Neural cell (in vitro differentiated cells): ENCODE results near the gene TMEM269. TPM values are rescaled to one million over a fixed set of nuclear protein-coding genes. Genes with fewer than 3 reads are reported as not detected.

Source experiments
- H2AFZ ChIP-seq: fragments of 200-600, 300-800 bp; sonication (generic), shearing (Covaris generic); 2 replicates; pipeline ENCODE4 v1.6.0; 2014; ENCODE audit warnings: low read depth, mild to moderate bottlenecking, antibody characterized with exemption, low read length, moderate library complexity
- H3F3A ChIP-seq: fragments of 200-600 bp; shearing (Covaris generic); 2 replicates; pipeline ENCODE4 v1.6.1; 2016; ENCODE audit warnings: mild to moderate bottlenecking, moderate library complexity, mixed read lengths, antibody characterized with exemption, low read length; ENCODE audit not compliant: insufficient read depth, poor library complexity, severe bottlenecking
- H3K27ac ChIP-seq: fragments of 200-600, 300-800 bp; sonication (generic), shearing (Covaris generic); 2 replicates; pipeline ENCODE4 v1.5.1; 2014; ENCODE audit warnings: mild to moderate bottlenecking, low read length, moderate library complexity
- H3K27me3 ChIP-seq: fragments of 300-800, 200-600 bp; sonication (generic), shearing (Covaris generic); 2 replicates; pipeline ENCODE4 v1.6.0; 2014; ENCODE audit warnings: mild to moderate bottlenecking, low read depth, low read length, moderate library complexity; ENCODE audit not compliant: insufficient read depth
- H3K36me3 ChIP-seq: fragments of 300-800, 200-600 bp; sonication (generic), shearing (Covaris generic); 2 replicates; pipeline ENCODE4 v1.5.1; 2014; ENCODE audit warnings: mild to moderate bottlenecking, antibody characterized with exemption, low read length, moderate library complexity; ENCODE audit not compliant: insufficient read depth
- H3K4me2 ChIP-seq: fragments of 300-800, 200-600 bp; sonication (generic), shearing (Covaris generic); 2 replicates; pipeline ENCODE4 v1.6.0; 2014; ENCODE audit warnings: mild to moderate bottlenecking, low read length
- H3K4me3 ChIP-seq: fragments of 300-800, 200-600 bp; sonication (generic), shearing (Covaris generic); 2 replicates; pipeline ENCODE4 v1.5.1; 2014; ENCODE audit warnings: mild to moderate bottlenecking, low read length, moderate library complexity
- H3K79me2 ChIP-seq: fragments of 200-600 bp; shearing (Covaris generic); replicated peaks from 2 replicates; pipeline ENCODE4 v1.6.0; 2014; ENCODE audit warnings: mild to moderate bottlenecking, low read length, moderate library complexity; ENCODE audit not compliant: insufficient read depth
- H3K9ac ChIP-seq: fragments of 300-800, 200-600 bp; sonication (generic), shearing (Covaris generic); 2 replicates; pipeline ENCODE4 v1.6.1; 2016; ENCODE audit warnings: mild to moderate bottlenecking, low read length, mixed read lengths
- H3K9me2 ChIP-seq: fragments of 200-600 bp; shearing (Covaris generic); 2 replicates; pipeline ENCODE4 v1.6.1; 2016; ENCODE audit warnings: mild to moderate bottlenecking, low read length, mixed read lengths; ENCODE audit not compliant: insufficient read depth
- H3K9me3 ChIP-seq: fragments of 200-600, 300-800 bp; sonication (generic), shearing (Covaris generic); 2 replicates; pipeline ENCODE4 v1.6.1; 2016; ENCODE audit warnings: mild to moderate bottlenecking, mixed run types, low read length, moderate library complexity, mixed read lengths
- H4K20me1 ChIP-seq: fragments of 200-600 bp; shearing (Covaris generic); 2 replicates; pipeline ENCODE4 v1.6.1; 2016; ENCODE audit warnings: mild to moderate bottlenecking, mixed run types; ENCODE audit not compliant: insufficient read depth
- CTCF ChIP-seq: fragments of 450-650 bp; IDR thresholded peaks from 2 replicates; pipeline ENCODE4 v1.5.1; 2014; ENCODE audit warnings: antibody characterized with exemption, mild to moderate bottlenecking, moderate library complexity; ENCODE audit not compliant: poor library complexity, severe bottlenecking
- EP300 ChIP-seq: fragments of 450-650 bp; conservative IDR thresholded peaks from 2 replicates; pipeline ENCODE4 v1.6.1; 2014; ENCODE audit warnings: antibody characterized with exemption, mild to moderate bottlenecking, moderate library complexity; ENCODE audit not compliant: poor library complexity, severe bottlenecking
- EZH2 ChIP-seq: fragments of 200-600, 300-800 bp; shearing (Covaris generic), sonication (generic); IDR thresholded peaks from 2 replicates; pipeline ENCODE4 v1.6.1; 2014; ENCODE audit warnings: antibody characterized with exemption, low read length, borderline replicate concordance, mild to moderate bottlenecking; ENCODE audit not compliant: insufficient read depth, poor library complexity, severe bottlenecking
- MXI1 ChIP-seq: fragments of 450-650 bp; conservative IDR thresholded peaks from 2 replicates; pipeline ENCODE4 v1.6.1; 2014; ENCODE audit warnings: antibody characterized with exemption, mild to moderate bottlenecking; ENCODE audit not compliant: poor library complexity, severe bottlenecking
- POLR2AphosphoS5 ChIP-seq: IDR thresholded peaks from 2 replicates; pipeline ENCODE4 v1.6.1; 2012
- REST ChIP-seq: IDR thresholded peaks from 2 replicates; pipeline ENCODE4 v1.6.1; 2012; ENCODE audit warnings: borderline replicate concordance
- SMC3 ChIP-seq: fragments of 450-650 bp; conservative IDR thresholded peaks from 2 replicates; pipeline ENCODE4 v1.6.1; 2014; ENCODE audit warnings: antibody characterized with exemption, mild to moderate bottlenecking, moderate library complexity; ENCODE audit not compliant: poor library complexity
- TAF1 ChIP-seq: IDR thresholded peaks from 2 replicates; pipeline ENCODE4 v1.6.1; 2012; ENCODE audit warnings: low read depth
- polyA plus RNA-seq: library from polyadenylated mRNA; depleted of rRNA; stranded (reverse); fragments of >200 nt; gene quantifications from 2 replicates; pipeline ENCODE4 v1.2.3, GENCODE V29; 2014

Gene TMEM269
- polyA plus RNA-seq, 1 donor from 2014 or later, result 1.1 TPM

- no peak overlapping the region for H3K4me2 ChIP-seq
- no peak overlapping the region for H3K9ac ChIP-seq
- H3K79me2 ChIP-seq, result no peaks in the 10 kb centered on the region
- H2AFZ ChIP-seq, result no peak overlapping the region
- H3K27ac ChIP-seq, result no peak overlapping the region
- no peaks in the 10 kb centered on the region for H4K20me1 ChIP-seq
- no peaks in the 10 kb centered on the region for H3K36me3 ChIP-seq
- H3K9me2 ChIP-seq, result no peaks in the 10 kb centered on the region
- no peaks in the 10 kb centered on the region for H3K27me3 ChIP-seq
- H3K4me3 ChIP-seq, result no peak overlapping the region
- no peaks in the 10 kb centered on the region for H3F3A ChIP-seq
- no peak for TF ChIP-seq MXI1
- no peak for TF ChIP-seq POLR2AphosphoS5
- TF ChIP-seq CTCF, result no peak
- TF ChIP-seq TAF1, result no peak
- TF ChIP-seq SMC3, result no peak
- no peak for TF ChIP-seq REST
- no peak for TF ChIP-seq EZH2
- TF ChIP-seq EP300, result no peak
- no peaks in the 10 kb centered on the region for H3K9me3 ChIP-seq
These were observed 13.2 kb downstream of the TMEM269 start for GRCh38 chr1:42797979-42798378.

GRCh38 chr1:42801832-42802473 is 17.2 kb downstream of the TMEM269 start:
- TF ChIP-seq EP300 (no peak), CTCF (no peak), TAF1 (no peak)
- Histone ChIP-seq H3K4me2 (no peak overlapping the region), H3K27me3 (no peaks in the 10 kb centered on the region), H3F3A (no peaks in the 10 kb centered on the region), H4K20me1 (no peaks in the 10 kb centered on the region), H3K9ac (no peak overlapping the region), H3K9me2 (no peaks in the 10 kb centered on the region), H3K79me2 (no peaks in the 10 kb centered on the region), H3K36me3 (no peaks in the 10 kb centered on the region), H3K9me3 (no peaks in the 10 kb centered on the region), H3K4me3 (no peak overlapping the region), H3K27ac (no peak overlapping the region), H2AFZ (no peak overlapping the region)
